GM12873 (cell line): ENCODE measurements around the gene USP48.

ENCODE experiments used
- TF ChIP-seq, protein P1 (sequence below): IDR thresholded peaks from 2 replicates; pipeline ENCODE4 v1.5.1; 2012; ENCODE audit warnings: low read depth, mild to moderate bottlenecking, moderate library complexity, low read length, control low read depth; ENCODE audit not compliant: insufficient read depth; ENCODE audit errors: missing control alignments

USP48 gene

DNA sequence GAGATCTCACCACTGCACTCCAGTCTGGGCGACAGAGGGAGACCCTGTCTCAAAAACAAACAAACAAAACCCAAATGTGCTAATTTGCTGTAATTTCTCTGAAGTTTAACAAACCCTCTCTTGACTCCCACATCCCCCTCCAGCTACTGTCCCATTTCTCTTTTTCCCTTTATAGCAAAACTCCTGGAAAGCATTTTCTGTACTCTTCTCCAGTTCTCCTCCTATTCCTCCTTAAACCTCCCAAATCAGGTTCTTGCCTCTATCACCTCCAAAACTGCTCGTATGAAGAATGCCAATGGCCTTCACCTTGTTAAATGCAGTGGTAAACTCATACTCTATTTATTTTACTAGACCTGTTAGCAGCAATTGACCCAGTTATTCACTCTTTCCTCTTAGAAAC, 3.7 kb upstream of the USP48 start:
- TF ChIP-seq, protein P1, sequence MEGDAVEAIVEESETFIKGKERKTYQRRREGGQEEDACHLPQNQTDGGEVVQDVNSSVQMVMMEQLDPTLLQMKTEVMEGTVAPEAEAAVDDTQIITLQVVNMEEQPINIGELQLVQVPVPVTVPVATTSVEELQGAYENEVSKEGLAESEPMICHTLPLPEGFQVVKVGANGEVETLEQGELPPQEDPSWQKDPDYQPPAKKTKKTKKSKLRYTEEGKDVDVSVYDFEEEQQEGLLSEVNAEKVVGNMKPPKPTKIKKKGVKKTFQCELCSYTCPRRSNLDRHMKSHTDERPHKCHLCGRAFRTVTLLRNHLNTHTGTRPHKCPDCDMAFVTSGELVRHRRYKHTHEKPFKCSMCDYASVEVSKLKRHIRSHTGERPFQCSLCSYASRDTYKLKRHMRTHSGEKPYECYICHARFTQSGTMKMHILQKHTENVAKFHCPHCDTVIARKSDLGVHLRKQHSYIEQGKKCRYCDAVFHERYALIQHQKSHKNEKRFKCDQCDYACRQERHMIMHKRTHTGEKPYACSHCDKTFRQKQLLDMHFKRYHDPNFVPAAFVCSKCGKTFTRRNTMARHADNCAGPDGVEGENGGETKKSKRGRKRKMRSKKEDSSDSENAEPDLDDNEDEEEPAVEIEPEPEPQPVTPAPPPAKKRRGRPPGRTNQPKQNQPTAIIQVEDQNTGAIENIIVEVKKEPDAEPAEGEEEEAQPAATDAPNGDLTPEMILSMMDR, result no peak

DNA sequence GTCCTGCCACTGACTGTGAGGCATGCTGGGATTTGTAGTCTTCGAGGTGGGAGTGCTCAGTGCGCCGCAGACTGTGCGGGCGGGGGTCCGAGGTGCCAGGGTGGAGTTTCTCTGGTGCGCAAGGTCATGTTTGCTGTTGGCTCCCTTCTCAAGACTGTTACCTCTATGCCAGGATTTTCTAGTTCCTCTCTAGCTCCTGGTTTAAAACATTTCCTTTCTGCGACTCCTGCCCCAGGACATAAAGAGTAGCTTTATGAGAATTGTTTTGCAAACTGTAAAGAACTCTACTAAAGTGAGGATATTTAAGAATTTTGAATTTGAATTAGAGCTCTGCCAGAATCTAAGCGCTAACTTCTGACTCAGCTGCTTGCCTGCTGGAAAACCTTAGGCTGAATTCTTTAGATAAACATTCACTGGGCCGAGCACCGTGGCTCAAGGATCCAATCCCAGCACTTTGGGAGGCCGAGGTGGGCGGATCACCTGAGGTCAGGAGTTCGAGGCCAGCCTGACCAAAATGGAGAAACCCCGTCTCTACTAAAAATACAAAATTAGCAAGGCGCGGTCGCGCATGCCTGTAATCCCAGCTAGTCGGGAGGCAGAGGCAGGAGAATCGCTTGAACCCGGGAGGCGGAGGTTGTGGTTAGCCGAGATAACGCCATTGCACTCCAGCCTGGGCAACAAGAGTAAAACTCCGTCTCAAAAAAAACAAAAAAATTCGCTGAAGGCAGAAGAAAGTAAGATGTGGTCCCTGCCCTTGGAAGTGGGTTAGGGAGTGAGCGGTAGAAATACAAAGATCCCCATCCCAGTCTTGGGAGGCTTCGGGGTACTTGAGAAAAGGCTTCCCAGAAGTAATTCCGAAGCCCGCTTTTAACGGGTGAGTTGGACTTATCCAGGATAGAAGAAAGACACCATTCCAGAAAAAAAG, 992 bp upstream of the USP48 start:
- TF ChIP-seq, protein P1, result no peak

DNA sequence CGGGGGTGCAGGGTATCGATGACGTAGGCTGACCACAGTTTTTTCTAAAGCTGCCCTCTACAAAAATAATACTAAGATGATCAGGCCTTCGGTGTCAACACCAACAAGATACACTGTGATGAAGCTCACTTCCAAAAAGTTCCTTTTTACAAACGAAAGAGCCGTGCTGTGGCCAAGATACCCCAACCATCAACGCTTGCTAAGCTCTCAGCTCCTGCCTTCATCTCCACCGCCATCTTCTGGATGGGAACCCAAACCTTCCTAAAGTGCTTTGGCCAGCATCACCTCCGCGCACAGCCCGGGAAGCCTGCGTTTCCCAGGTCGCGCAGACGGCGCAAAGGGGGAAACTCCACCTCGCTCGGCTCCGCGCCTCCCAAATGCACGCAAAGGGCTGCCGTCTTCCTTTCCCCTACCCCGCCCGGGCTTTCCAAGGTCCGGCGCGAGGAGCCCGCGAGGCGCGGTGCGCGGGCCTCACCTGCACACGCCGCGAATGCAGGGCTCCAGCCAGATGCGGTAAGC, 541 bp downstream of the USP48 start:
- TF ChIP-seq, protein P1, result peak; percentile 39

DNA sequence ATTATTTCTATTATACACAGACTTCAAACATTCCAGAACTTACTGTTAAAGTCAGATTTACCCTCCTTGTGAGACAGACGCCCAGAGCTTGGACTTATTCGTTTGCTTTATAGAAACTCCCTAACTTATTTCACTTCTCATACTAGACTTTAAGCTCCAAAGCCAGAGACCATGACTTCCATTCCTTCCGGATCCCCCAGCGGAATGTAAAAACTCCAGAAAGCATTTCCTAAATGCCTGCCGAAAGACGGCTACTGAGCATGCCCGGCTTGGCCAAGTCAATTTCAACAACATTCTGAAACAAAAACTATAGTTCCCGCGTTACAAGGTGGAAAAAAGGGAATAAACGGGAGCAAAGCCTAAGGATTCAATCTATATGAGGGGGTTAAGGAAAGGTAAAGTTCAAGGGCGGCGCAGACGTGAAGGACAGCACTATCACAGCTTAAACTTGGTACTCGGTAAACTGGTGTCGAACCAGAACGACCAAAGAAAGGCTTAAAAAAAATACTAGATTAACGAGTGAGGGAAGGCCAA, 1.1 kb downstream of the USP48 start:
- TF ChIP-seq, protein P1, result no peak

DNA sequence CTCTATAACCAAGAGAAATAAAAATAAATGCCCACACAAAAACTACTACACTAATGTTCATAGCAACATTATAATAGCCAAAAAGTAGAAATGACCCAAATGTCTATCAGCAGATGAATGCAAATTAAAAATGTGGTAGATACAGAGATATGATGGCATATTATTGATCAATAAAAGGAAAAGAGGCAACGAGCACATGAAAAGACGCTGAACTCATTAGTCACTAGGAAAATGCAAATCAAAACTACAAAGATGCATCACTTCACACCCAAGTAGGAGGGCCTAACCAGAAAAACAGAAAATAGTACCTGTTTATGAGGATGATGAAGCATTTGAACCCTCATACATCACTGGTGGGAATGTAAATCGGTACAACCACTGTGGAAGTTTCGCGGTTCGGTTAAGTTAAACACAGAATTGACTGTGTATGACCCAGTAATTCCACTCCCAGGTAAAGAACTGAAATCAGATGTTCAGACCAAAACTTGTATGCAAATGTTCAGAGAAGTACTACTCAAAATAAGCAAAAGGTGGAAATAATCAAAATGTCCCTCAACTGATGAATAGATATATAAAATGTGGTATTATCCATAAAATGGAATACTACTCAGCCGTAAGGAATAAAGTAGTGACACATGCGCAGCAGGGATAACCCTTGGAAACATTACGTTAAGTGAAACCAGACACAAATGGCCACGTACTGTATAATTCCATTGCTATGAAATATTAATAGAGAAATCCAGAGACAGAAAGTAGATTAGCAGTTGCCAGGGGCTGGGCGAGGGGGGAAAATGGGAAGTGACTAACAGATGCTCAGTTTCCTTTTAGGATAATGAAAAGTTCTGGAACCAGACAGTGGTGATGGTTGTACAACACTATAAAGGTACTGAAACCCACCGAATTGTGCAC, 3.1 kb downstream of the USP48 start:
- TF ChIP-seq, protein P1, result no peak

DNA sequence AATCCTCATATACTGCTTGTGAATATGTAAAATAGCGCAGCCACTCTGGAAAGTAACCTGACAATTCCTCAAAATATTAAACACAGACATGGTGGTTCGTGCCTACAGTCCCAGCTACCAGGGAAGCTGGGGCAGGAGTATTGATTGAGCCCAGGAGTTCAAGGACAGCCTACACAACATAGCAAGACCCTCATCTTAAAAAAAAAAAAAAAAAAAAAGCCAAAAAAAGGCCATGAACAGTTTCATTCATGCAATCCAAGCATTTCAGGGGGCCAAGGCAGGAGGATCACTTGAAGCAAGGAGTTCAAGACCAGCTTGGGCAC, 4.6 kb downstream of the USP48 start:
- TF ChIP-seq, protein P1, result no peak
